Neural cell (in vitro differentiated cells): ENCODE results near the gene ALX4.

ENCODE experiments used
- CTCF ChIP-seq: fragments of 450-650 bp; IDR thresholded peaks from 2 replicates; pipeline ENCODE4 v1.5.1; 2014; ENCODE audit warnings: antibody characterized with exemption, mild to moderate bottlenecking, moderate library complexity; ENCODE audit not compliant: poor library complexity, severe bottlenecking
- EZH2 ChIP-seq: fragments of 200-600, 300-800 bp; shearing (Covaris generic), sonication (generic); IDR thresholded peaks from 2 replicates; pipeline ENCODE4 v1.6.1; 2014; ENCODE audit warnings: antibody characterized with exemption, low read length, borderline replicate concordance, mild to moderate bottlenecking; ENCODE audit not compliant: insufficient read depth, poor library complexity, severe bottlenecking
- MXI1 ChIP-seq: fragments of 450-650 bp; conservative IDR thresholded peaks from 2 replicates; pipeline ENCODE4 v1.6.1; 2014; ENCODE audit warnings: antibody characterized with exemption, mild to moderate bottlenecking; ENCODE audit not compliant: poor library complexity, severe bottlenecking
- POLR2AphosphoS5 ChIP-seq: IDR thresholded peaks from 2 replicates; pipeline ENCODE4 v1.6.1; 2012
- RAD21 ChIP-seq: fragments of 450-650 bp; conservative IDR thresholded peaks from 2 replicates; pipeline ENCODE4 v1.6.1; 2014; ENCODE audit warnings: antibody characterized with exemption, mild to moderate bottlenecking, moderate library complexity
- REST ChIP-seq: IDR thresholded peaks from 2 replicates; pipeline ENCODE4 v1.6.1; 2012; ENCODE audit warnings: borderline replicate concordance
- SMC3 ChIP-seq: fragments of 450-650 bp; conservative IDR thresholded peaks from 2 replicates; pipeline ENCODE4 v1.6.1; 2014; ENCODE audit warnings: antibody characterized with exemption, mild to moderate bottlenecking, moderate library complexity; ENCODE audit not compliant: poor library complexity

- no peak for TF ChIP-seq CTCF
- no peak for TF ChIP-seq RAD21
- no peak for TF ChIP-seq REST
- TF ChIP-seq POLR2AphosphoS5: no peak
- no peak for TF ChIP-seq SMC3
- no peak for TF ChIP-seq EZH2
- TF ChIP-seq MXI1: no peak
Measured at GRCh38 chr11:44343778-44344422, 34.0 kb upstream of the ALX4 start.
